RCC 7860 (cell line): ENCODE measurements around the gene LHPP.
"Not testable (repeated sequence)": the region's sequence is repeated elsewhere in the genome, so short reads cannot be mapped to it uniquely, and the experiment has no call there.

ENCODE experiments used
- DNase-seq: peaks from one replicate; pipeline ENCODE4 v3.0.0-alpha.2; 2015; ENCODE audit warnings: low spot score
- FAIRE-seq: peaks from 2 replicates; lab custom pipeline; 2012; peaks lifted over from hg19 to GRCh38; lab: Jason Lieb, UNC

Gene LHPP

DNA sequence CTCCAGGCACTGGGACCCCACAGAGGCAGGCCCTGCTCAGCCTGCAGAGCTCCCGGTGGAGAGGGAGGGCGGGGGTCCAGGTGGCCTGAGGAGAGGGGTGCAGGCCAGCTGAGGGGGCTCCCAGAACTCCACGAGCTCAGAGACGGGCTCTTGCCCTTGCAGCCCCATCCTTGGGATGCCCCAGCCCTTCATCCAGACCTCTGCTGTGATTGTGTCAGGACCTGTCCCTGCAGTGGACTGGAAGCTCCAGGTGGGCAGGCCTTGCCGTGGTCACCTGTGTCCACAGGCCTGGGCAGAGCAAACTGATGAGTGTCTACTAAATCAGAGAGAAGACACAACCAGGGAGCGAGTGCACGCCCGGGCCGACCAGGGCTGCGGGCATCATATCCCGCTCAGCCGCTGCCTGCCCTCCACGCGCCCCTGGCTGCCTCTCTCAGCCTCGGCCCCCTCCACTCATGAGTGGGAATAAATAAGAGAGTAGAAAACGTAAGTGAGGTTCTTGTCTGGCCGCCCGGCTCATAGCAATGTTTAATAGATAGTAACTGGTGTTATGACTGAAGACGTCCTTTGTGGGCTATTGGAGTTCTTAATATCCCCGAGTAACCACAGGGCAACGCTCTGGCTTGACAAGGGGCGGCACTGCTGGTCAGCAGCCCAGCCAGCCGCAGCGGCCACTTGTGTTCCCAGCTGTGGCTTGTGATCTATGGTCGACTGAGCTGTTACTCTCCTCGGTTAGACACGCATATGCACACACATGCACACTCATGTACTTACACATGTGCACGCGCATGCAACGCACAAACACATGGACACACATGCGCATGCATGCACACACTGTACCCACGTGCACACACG, 105.6 kb downstream of the LHPP start:
- DNase-seq: no peak

DNA sequence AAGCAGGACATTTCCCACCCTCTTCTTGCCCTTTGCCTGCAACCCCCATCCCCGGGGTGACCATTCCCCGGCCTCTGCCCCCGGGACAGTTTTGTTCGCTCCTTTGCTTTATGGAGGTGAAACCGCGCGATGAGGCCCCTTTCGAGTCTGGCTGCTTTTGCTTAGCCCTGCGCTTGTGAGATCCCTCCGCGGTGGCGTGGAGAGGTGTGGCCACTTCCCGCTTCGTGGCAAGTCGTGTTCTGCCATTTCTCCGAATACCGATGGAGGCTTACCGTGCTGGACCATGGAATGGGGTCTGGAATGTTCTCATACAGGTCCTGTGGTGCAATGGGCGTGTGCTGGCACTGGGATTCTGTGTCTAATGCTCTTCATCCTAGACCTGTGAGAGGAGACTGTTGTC, 106.7 kb downstream of the LHPP start:
- no peak for DNase-seq
- no peak for FAIRE-seq

More for the DNA sequence above, 105.6 kb downstream of the LHPP start:
- FAIRE-seq: no peak

DNA sequence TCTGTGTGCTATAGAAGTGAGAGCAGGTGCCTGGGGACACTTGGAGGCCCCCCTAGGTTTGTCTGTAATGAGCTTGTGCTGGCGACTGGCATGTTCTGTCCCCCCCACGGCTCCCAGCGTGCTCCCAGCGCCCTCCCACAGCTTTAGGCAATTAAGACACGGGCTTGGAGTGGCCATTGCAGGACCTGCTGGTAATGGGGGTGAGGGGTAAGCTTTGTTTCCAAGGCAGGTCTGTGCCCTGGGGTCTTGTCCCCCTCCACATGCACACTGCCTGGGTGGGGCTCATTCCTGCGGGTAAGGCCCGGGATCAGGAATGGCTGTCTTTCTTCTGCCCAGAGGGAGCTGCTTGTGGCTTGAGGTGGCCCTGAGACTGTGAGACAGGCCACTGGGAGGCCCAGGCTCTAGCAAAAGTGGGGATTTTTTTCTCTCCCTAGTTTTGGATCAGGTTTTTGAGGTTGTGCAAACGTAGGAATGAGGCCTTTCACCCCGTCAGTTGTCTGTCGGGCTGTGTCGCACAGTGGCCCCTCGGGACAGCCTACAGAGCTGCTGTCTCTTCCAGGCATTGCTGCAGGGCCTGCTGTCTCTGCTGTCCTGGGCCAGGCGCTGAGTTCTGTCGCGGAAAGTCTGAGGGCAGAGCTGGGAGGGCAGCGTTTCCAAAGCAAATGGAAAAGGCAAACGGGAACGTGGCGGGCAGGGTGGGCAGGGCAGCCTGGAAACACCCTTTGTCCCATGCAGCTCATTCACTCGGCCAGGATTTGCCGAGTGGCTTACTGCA, 107.4 kb downstream of the LHPP start:
- no peak for FAIRE-seq

DNA sequence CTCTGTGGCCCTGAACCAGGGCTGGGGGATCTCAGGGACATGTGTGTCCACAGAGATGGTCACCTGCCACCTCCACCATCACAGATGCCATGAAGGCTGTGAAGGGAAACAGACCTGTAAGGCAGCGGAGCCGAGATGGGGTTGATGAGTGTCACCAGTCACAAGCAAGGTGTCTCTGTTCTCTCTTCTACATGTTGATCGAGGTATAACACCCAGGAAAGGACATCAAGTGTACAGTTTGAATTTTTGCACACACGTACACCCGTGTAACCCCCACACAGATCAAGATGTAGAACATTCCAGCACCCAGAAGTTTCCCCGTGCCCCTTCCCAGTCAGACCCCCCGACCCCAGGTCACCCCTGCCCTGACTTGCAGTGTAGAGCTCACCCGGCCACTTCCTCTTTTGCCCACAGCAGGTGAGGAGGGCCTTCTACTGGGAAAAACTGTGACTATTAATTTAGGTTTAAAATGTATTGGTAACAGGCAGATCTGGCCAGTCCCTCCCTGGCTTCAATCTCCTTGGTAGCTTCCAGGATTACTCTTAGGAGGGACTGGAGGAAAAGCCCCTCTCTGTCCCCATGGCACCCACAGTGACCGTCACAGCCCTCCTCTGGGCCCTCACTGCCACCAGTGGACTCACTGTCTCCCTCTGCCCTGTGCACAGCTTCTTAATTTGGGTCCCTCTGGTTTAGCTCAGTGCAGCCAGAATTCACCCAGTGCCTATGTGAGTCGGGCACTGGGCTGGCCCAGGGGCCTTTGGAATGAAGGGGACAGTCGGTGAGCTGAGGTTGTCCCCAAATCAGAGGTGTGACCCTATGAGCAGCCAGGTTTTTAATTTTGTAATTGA, 108.2 kb downstream of the LHPP start:
- FAIRE-seq: no peak
- DNase-seq: no peak

More for the DNA sequence above, 107.4 kb downstream of the LHPP start:
- DNase-seq: no peak

DNA sequence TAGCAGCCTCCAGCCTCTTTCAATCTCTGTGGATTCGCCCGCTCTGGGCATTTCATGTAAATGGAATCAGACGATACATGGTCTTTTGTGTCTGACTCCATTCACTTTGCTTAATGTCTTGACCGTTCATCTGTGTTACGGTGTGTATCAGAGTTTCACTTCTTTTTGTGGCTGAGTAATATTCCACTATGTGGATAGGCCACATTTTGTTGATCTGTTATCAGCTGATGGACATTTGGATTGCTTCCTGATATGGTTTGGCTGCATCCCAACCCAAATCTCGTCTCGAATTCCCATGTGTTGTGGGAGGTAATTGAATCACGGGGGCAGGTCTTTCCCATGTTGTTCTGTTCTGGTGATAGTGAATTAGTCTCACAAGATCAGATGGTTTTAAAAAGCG, 109.0 kb downstream of the LHPP start:
- DNase-seq: no peak
- FAIRE-seq: no peak

GRCh38 chr10:124572751-124573150, 111.1 kb downstream of the LHPP start:
- FAIRE-seq (no peak), DNase-seq (no peak)

DNA sequence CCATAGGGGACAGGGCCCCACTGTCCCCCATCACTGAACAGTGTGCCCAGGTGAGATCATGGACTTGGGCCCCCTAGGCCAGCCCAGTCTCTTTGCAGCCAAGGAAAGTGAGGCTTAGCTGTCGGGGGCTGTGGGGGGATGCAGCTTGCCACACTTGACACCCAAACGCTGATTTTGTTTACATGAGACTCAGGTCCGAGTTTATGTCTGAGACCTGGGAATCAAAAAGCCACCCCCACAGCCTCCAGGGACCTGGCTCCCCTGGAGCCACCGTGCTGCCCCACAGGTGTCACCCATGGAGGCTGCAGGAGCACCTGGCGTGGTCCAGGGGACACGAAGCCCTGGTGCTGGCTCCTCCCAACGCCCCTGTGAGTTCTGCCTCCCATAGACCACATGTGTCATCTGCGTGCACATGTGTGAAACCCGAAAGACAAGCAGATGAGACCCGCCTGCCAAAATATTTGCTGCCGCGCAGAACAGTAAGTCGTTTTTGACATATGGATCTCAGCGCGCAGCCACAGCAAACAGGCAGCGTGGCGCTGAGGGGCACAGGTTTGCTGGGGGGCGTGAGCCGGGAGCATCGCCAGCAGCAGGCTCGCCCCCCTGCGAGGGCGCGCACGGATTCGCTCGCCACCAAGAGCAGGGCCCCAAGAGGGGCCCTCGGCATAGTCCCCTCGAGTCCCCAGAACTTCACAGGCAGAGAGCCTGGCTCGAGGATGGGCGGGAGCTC, 112.3 kb downstream of the LHPP start:
- DNase-seq (no peak), FAIRE-seq (no peak)

- no peak for FAIRE-seq
- no peak for DNase-seq
Observed at GRCh38 chr10:124574456-124575070, 112.9 kb downstream of the LHPP start.

- FAIRE-seq: no peak
Observed at GRCh38 chr10:124575107-124576035, 113.7 kb downstream of the LHPP start.

DNA sequence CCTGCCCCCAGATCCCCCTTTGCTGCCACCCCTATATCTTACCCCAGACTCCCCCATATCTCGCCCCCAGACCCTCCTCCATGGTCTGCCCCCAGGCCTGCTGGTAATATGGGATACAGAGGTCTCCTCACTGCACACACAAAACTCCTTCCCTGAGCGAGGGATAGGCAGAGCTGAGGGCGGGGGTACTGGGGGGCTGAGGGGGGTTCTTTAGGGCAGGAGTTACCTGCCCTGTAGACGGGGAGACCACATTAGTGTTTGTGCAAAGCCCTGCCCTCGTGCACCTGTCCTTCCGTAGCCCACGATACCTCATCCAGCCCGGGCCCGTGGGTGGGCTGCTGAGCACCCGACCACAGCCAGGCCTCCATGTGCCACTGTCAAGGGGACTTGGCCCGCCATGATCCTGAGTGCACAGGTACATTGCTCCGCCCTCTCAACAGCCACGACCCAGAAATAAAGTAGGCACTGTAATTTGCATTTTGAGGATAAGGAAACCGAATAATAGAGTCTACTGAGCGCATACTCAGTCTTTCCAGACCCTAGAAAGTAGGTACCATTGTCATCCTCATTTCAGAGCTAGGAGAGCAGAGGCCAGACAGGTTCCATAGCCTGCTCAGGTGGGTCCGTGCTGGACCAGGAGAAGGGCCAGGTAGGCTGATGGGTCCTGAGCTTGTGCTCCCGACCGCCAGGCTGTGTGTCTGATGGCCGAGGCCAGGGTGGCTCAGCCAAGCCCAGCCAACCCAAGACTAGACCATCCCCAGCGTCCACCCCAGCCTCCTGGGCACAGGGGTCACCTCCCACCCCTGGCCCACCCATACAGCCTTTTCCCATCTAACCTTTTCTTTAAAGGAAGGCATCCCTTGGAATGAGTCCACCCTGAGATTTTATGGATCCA, 115.2 kb downstream of the LHPP start:
- DNase-seq (no peak), FAIRE-seq (no peak)

More at GRCh38 chr10:124575107-124576035, 113.7 kb downstream of the LHPP start:
- DNase-seq: no peak

DNA sequence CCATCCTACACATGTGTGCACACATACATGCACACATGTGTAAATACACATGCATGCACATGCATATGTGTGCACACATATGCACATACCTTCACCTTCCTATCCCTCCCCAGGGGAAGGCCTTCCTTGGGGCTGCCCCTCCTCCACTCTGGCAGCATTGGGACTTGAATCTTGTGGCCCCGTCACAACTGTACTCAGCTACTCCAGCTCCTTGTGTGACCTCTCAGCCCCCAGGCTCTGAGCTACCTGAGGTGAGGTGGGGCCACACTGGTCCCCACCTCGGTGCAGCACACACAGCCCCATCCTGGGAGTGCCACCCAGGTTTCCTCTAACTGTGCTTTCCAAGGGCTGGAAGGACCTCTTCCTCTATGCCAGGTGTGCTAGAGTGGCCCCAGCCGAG, 116.0 kb downstream of the LHPP start:
- no peak for FAIRE-seq
- DNase-seq: no peak

DNA sequence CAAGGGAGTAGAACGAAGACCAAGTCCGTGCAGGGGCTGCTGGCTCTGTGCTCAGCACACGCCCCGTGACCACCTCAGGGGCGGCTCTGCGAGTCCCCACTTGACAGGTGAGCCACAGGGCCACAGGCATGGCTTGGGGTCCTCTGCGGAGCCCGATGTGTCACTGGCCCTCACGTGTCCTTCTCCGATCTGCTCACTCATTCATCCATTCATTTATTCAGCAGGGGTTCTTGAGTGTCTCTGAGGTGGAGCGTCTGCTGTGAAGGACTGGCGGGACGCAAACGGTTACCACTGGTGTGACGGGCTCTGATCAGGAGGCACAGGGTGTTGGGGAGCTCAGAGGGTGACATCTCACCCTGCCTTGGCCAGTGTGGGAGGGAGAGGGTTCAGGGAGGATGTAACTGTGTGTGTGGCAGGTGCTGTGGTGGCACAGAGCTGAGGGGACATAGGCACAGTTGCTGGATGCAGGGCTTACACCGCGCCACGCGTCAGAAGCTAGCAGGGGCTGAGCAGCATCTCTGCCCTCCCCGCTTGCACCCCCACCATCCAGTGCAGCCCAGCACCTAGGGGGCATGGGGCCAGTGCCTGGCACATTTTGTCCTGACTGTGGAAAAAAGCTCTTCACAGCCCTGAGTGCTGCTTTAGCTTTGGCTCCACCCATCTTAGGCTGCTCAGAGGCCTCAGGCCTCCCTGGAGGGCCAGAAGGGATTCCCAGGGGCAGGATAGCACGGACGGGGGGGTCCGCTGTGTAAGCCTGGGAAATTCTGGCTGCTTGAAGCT, 116.8 kb downstream of the LHPP start:
- DNase-seq (no peak), FAIRE-seq (no peak)

DNA sequence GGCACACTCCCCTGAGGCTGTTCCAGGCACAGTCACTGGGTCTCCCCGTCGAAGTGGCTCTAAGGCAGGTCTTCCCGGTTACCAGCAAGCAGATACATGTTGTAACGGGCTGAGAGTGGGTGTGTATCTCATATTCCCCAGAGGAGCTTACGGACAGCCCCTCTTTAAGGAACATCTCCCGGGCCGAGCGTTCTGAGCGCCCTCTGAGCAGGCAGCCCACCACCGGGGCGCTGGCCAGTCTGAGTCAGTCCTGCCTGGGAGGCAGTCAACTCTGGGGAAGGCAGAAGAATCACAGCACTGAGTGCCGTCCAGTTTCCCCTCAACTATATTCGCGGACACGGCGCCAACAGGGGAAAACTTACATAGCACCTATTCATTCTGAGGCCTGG, 117.4 kb downstream of the LHPP start:
- FAIRE-seq (no peak), DNase-seq (no peak)

- DNase-seq: no peak
- FAIRE-seq: no peak
Observed at GRCh38 chr10:124586142-124586541, 124.5 kb downstream of the LHPP start.

- no peak for FAIRE-seq
- DNase-seq: no peak
Observed at GRCh38 chr10:124587811-124588211, 126.2 kb downstream of the LHPP start.

DNA sequence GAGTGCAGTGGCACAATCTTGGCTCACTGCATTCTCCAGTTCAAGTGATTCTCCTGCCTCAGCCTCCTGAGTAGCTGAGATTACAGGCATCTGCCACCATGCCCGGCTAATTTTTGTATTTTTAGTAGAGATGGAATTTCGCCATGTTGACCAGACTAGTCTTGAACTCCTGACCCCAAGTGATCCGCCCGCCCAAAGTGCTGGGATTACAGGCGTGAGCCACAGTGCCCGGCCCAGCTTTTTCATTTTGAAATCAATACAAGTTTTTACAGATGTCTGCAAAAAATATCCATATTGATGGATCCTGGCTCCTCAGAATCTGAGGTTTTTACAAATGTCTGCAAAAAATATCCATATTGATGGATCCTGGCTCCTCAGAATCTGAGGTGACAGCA, 126.7 kb downstream of the LHPP start:
- FAIRE-seq, DNase-seq: not testable (repeated sequence)
